HG02588 (cell line): ENCODE results near the gene CPEB3.

Experiments used
- ATAC-seq: cut with Tn5 transposase; IDR thresholded peaks from one replicate; pipeline ENCODE4 v1.9.1; 2021; ENCODE audit warnings: mild to moderate bottlenecking, moderate library complexity; ENCODE audit not compliant: unreplicated experiment

The CPEB3 gene

GRCh38 chr10:92110039-92110794, 180.7 kb downstream of the CPEB3 start:
- no peak for ATAC-seq

- no peak for ATAC-seq
Observed at GRCh38 chr10:92108747-92109146, 182.1 kb downstream of the CPEB3 start.

- no peak for ATAC-seq
Observed at GRCh38 chr10:92108120-92108519, 182.8 kb downstream of the CPEB3 start.

GRCh38 chr10:92103376-92104090, 187.3 kb downstream of the CPEB3 start:
- ATAC-seq = no peak

- no peak for ATAC-seq
Observed at GRCh38 chr10:92102601-92103213, 188.2 kb downstream of the CPEB3 start.

- ATAC-seq = no peak
Observed at GRCh38 chr10:92094960-92095359, 195.9 kb downstream of the CPEB3 start.

- no peak for ATAC-seq
Observed at GRCh38 chr10:92091965-92092364, 198.9 kb downstream of the CPEB3 start.

- ATAC-seq = peak; percentile 89
Observed at GRCh38 chr10:92087750-92088395, 203.0 kb downstream of the CPEB3 start.

- no peak for ATAC-seq
Observed at GRCh38 chr10:92082583-92083280, 208.1 kb downstream of the CPEB3 start.

GRCh38 chr10:92081641-92082040, 209.2 kb downstream of the CPEB3 start:
- ATAC-seq = no peak

- ATAC-seq = no peak
Observed at GRCh38 chr10:92080244-92080643, 210.6 kb downstream of the CPEB3 start.

- ATAC-seq = no peak
Observed at GRCh38 chr10:92079003-92079402, 211.9 kb downstream of the CPEB3 start.

GRCh38 chr10:92076722-92077121, 214.2 kb downstream of the CPEB3 start:
- no peak for ATAC-seq

GRCh38 chr10:92075829-92076228, 215.0 kb downstream of the CPEB3 start:
- no peak for ATAC-seq

- no peak for ATAC-seq
Observed at GRCh38 chr10:92074126-92074887, 216.6 kb downstream of the CPEB3 start.

- ATAC-seq = no peak
Observed at GRCh38 chr10:92068900-92069299, 222.0 kb downstream of the CPEB3 start.

GRCh38 chr10:92066386-92066785, 224.5 kb downstream of the CPEB3 start:
- no peak for ATAC-seq

GRCh38 chr10:92064506-92064905, 226.4 kb downstream of the CPEB3 start:
- no peak for ATAC-seq

- ATAC-seq = no peak
Observed at GRCh38 chr10:92062273-92062672, 228.6 kb downstream of the CPEB3 start.

GRCh38 chr10:92054807-92055206, 236.1 kb downstream of the CPEB3 start:
- ATAC-seq = no peak
